Measurements from ENCODE around the gene LRRC14B.
"Not testable (repeated sequence)": the region's sequence is repeated elsewhere in the genome, so short reads cannot be mapped to it uniquely, and the experiment has no call there.

Gene LRRC14B

DNA sequence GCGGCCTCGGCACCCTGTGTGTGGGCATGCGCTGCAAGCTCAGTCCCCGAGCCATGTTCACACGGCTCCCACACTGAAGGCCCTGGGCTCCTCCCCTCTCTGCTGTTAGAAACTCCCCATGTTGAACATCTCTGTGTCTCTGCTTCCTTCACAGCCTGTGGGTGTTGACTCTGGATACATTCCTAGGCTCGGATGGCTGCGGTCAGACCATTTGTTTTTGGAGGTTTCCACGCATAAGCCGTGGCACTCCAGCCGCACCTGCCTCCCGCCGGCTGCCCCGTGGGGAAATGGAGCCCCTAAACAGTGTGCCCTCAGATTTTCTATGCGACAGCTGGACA is 31.2 kb upstream of the LRRC14B start:
- DNase-seq (ENCODE audit: low read depth in 3 of 3), result no peak

DNA sequence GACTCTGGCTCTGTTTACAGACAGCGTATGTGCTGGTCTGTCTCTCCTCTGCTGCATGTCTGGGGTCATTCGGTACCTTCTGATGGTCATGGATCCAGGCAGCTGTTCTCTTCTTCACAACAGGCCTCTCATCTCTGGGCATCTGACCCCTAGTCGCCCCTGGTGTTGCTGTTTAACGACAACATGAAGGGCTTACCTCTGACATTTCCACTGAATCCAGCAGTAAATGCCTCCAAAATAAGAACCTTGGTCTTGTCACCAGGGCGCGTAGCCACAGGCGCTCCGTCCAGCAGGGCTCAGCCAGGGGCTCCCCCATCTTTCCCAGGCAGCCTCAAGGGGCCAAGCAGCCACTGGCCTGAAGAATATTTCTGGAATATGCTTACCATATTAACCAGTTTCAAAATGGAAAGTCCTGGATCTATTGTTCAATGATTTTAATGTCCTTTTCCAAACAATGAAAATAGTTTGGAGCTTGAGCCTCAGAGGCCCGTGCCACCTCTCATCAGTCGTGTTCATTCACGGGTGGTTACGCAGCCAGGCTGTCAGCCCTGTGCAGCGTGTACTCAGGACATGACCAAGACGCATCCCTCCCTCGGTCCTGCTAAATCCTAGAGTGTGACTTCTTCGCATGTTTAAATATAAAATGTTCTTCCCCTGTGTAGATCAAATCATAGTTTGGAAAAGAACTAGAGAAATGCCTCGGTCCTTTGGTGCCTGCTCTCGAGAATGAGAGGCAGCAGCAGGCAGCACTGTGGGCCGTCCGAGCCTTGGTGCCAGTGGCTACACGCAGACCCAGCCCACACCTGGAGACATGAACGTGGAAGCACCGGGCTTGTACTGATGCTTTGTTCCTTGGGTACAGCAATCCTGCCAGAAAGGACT is 30.1 kb upstream of the LRRC14B start:
- no peak for DNase-seq (ENCODE audit: low read depth in 3 of 3)

DNA sequence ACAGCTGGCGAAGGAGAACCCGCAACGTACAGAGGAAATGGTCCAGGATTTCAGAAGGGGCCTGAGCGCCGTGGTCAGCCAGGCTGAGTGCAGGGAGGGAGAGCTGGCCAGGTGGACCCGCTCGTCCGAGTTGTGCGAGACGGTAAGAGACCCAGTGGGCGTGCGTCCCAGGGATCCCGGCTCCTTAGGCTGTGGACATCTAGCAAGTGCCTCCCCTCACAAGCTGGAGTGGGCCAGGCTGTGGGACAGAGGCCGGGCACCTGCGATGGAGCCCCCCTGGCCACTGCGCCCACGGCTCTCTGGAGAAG is 29.5 kb upstream of the LRRC14B start:
- DNase-seq (ENCODE audit: low read depth in 3 of 3), result no peak

DNA sequence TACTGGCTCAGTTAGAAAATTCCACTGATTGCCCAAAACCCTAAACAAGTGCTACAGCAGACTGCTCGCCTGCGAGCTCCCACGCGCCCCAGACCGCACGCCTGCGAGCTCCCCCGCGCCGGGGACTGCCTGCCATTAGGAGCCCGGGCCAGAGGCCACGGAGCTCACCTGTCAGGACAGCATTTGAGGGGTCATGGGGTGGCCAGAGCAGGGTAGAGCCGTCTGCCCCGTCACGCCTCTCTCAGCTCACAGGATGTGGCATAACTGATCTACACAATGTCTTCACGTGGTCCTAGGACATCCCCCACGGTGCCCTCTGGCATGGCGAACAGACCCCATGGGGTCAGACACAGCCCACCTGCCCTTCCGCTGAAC is 29.1 kb upstream of the LRRC14B start:
- no peak for DNase-seq (ENCODE audit: low read depth in 3 of 3)

DNA sequence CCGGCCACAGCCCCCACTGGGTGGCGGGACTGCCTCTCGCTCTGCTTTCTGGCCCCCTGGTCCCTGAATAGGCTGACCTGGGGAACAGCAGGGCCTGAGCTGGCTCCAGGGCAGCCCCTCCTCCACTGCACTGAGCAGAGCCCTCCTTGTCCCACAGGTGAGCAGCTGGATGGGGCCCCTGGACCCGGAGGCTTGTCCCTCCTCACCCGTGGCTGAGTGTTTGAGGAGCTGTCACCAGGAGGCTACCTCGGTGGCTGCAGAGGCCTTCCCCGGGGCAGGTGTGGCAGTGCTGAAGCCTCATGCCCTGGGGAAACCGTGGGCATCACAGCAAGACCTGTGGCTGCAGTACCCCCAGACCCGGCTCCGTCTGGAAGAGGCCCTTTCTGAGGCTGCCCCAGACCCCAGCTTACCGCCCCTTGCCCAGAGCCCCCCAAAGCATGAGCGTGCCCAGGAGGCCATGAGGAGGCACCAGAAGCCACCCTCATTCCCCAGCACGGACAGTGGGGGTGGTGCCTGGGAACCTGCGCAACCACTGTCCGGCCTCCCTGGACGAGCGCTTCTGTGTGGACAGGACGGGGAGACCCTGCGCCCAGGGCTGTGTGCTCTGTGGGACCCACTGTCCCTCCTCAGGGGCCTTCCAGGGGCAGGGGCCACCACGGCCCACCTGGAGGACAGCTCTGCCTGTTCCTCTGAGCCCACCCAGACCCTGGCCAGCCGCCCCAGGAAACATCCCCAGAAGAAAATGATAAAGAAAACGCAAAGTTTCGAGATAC is 28.5 kb upstream of the LRRC14B start:
- no peak for DNase-seq (ENCODE audit: low read depth in 3 of 3)

DNA sequence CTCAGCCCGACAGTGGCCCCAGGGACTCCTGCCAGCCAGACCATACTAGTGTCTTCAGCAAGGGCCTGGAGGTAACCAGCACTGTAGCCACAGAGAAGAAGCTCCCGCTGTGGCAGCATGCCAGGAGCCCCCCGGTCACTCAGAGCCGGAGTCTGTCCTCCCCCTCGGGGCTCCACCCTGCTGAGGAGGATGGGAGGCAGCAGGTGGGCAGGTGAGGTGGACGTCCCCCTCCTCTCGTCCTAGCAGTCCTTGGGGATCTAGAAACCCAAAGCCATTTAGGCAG is 28.0 kb upstream of the LRRC14B start:
- no peak for DNase-seq (ENCODE audit: low read depth in 3 of 3)

DNA sequence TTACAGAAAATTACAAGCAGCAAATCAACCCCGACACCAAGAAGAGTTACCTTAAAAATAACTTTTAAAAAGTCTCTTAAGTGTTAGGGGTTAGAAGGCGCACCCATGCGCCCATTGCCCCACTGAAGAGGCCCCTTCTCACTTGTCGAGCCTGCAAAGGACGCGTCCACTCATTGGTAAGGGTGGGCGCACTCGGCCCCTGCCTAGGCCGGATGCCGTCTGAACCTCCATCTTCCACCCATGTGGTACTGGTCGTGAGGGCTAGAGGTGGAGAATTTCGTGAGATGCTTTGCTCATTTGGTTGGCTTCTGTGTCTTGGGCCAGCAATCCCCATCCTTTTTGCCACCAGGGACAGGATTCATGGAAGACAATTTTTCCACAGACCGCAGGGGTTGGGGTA is 27.5 kb upstream of the LRRC14B start:
- DNase-seq (ENCODE audit: low read depth in 3 of 3), result no peak

DNA sequence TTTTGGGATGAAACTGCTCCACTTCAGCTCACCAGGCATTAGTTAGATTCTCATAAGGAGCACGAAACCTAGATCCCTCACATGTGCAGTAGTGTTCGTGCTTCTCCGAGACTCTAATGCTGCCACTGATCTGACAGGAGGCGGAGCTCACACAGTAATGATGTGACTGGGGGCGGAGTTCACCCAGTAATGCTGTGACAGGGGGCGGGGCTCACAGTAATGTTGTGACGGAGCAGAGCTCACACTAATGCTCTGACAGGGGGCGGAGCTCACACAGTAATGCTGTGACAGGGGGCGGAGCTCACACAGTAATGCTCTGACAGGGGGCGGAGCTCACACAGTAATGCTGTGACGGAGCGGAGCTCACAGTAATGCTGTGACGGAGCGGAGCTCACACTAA is 27.1 kb upstream of the LRRC14B start:
- no peak for DNase-seq (ENCODE audit: low read depth in 3 of 3)

DNA sequence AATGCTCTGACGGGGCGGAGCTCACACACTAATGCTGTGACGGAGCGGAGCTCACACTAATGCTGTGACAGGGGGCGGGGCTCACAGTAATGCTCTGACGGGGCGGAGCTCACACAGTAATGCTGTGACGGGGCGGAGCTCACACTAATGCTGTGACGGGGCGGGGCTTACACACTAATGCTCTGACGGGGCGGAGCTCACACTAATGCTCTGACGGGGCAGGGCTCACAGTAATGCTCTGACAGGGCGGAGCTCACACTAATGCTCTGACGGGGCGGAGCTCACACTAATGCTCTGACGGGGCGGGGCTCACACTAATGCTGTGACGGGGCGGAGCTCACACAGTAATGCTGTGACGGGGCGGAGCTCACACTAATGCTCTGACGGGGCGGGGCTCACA is 26.5 kb upstream of the LRRC14B start:
- not testable (repeated sequence) for DNase-seq (ENCODE audit: low read depth in 3 of 3)

DNA sequence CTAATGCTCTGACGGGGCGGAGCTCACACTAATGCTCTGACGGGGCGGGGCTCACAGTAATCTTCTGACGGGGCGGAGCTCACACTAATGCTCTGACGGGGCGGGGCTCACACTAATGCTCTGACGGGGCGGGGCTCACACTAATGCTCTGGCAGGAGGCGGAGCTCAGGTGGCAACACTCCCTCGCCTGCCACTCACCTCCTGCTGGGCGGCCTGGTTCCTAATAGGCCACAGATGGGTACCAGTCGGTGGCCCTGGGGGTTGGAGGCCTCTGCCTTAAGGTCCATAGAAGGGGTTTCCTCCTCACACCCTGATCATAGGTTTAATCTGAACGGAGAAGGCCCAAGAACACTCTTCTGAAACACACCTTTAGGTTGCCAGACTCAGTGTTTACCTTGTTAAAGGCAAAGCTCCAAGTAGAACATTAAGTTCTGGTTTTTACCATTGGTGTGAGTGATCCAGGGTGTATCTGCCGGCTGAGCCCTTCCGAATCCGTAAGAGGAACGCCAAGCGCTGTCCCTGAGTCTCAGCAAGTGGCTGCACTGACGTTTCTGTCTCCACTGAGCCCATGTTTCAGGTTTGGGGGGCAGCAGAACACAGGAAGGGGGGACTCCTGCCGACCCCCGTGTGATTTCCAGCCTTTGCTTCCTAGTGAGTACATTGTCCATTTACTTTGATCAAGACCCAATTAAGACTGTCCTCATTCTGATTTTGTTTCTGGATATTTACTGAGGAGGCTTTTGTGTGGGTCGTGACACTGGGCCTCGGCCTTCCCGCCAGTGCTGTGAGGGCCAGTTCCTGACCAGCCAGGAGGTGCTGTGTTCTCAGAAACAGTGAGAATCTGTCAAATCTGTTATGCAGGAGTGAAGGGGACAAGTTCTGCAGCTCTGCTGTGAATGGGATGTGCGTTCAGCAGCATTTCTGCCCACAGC is 24.6 kb upstream of the LRRC14B start:
- no peak for DNase-seq (ENCODE audit: low read depth in 3 of 3)

DNA sequence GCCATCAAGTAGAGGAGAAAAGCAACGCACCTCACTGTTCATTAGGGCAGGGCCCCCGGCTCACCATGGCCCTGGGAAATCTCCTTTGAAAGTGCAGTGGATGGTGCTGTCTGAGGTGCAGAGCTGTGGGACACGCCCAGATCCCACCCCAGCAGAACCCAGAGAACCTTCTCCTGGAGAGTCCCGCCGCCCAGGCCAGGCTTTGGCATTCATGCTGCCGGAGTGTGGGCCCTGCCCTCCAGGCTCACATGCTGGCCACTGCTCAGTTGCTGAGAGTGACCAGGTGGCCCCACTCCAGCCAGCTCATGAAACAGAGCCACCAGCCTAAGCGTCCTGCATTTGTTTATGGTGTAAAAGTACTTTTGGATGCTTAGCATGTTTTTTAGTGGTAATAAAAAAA is 23.8 kb upstream of the LRRC14B start:
- no peak for DNase-seq (ENCODE audit: low read depth in 3 of 3)

DNA sequence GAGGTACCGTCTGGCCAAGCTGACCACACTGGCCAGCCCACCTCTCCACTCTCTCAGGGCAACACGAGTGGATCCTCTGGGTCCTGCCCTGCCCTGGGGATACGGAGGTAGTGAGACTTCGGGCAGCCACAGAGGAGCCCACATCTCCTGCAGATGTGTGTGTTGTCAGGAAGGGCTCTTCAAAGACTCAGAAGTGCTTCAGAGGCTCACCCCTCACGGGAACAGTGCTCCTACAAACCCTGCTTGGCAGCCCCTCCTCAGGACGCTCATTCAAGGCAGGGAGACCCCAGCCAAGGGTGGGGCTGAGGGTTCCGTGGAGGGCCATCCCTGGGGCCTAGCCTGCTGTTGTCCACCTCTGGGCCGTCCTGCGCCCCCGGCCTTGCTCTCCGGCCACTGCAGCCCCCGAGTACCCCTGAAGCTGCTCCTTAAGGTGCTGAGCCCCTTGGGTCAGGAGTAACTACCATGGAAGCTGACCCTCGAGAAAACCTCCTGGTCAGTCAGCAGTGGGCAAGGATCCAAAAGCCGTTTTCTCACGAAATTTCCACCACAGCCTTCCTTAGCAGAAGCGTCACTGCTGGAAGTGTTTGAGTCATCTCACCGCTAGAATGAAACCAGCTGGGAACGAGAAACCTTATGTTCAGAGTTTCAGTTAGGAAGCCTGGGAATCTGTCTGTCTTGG is 23.2 kb upstream of the LRRC14B start:
- DNase-seq (ENCODE audit: low read depth in 3 of 3), result no peak

DNA sequence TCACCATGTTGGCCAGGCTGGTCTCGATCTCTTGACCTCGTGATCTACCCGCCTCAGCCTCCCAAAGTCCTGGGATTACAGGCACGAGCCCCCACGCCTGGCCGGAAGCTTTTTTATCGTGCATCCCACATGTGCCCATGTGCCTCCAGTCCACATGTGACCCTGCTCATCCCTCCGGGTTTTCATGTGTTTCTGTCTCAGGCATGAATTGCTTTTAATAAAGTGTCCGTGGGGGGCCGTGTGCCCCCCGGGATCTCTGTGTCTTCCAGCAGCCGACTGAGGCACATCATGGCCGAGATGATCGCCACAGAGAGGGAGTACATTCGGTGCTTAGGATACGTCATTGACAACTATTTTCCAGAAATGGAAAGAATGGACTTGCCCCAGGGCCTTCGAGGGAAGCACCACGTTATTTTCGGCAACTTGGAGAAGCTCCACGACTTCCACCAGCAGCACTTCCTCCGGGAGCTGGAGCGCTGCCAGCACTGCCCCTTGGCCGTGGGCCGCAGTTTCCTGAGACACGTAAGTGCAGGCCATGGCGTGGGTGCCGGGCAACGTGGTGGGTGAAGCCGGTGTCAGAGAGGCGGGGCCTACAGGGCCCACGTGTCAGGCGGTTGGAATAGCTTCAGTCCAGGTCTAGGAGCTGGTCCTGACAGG is 22.1 kb upstream of the LRRC14B start:
- DNase-seq (ENCODE audit: low read depth in 3 of 3), result no peak

DNA sequence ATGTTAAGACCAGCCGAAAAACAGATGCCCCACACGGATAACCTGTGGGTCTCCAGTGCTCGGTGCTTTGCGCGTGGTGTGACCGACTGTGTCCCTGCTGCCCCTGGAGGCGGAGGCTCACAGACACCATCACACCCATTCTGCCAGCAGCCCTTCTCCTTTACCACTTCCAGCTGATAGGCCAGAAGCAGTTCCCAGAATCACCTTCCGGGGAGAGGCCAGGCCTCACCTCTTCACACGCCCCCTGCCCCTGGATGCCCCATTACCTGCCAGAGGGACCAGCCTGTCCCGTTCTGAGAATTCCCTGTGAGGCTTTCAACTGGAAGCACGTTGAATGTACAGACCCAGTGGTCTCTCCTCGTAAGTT is 21.6 kb upstream of the LRRC14B start:
- DNase-seq (ENCODE audit: low read depth in 3 of 3), result no peak

DNA sequence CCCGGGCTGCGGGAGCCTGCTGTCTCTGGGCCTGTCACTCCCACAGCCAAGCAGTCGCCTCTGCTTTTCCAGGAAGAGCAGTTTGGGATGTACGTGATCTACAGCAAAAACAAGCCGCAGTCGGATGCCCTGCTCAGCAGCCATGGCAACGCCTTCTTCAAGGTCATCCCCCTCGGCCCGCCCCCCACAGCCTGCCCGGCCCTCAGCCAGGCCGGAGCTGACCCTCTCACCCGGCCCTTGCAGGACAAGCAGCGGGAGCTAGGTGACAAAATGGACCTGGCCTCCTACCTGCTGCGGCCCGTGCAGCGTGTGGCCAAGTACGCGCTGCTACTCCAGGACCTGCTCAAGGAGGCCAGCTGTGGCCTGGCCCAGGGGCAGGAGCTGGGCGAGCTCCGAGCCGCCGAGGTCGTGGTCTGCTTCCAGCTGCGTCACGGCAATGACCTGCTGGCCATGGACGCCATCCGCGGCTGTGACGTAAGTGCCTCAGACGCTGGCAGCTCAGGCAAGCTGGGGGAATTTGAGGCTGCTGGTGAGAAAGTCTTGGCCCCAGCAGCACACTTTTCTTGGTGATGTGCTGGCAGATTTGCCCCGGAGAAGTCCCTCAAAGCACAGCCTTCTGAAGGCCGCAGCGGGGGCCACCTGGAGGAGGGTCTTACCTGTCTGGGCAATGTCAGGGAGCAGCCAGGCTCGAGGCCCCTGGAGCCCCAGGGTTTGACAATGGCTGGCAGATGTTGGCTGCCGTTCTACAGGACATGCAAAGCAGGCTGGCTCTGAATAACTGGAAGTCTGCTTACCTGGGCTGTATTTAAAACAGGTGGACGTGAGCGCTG is 20.1 kb upstream of the LRRC14B start:
- DNase-seq (ENCODE audit: low read depth in 3 of 3), result no peak

DNA sequence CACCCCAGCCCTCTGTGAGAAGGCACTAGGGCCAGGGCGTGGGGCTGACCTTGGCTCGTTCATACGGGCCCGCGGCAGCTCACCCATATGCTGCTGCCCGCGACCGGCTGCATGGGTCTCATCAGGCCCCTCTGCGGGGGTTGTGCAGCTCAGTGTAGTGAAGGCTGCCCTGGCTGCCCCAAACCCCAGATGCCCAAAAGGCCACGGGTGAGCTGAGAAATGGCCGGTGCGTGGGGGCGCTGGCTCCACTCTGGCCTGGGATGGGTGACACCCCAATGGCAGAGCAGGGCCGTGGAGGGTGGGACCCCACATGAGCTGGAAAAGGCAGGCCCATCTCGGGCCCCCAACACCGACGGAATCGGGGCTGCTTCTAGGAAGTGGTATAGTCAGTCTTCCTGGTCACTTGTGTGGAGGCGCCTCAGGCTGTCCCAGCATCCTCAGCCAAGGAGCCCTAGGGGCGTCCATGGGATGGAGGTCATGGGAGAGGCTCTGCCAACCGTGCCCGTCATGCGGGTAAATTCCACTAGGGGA is 19.4 kb upstream of the LRRC14B start:
- no peak for DNase-seq (ENCODE audit: low read depth in 3 of 3)

DNA sequence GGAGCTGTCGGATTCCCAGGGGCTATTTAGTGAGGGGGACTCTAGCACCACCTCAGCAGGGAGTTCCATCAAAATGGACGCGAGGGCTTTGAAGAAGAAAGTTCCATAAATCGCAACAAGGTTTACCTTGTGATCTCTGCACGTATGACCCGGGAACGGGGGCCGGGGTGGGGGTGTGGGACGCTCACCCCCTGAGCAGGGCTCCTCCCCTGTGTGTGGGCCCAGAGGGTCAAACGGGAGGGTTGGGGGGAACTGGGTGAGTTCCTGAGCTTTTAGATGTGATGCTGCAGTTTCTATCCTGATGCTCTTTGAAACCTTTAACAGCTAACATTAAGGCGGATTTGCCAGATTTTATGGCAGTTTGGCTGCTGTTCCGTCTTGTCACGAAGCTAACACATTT is 18.9 kb upstream of the LRRC14B start:
- DNase-seq (ENCODE audit: low read depth in 3 of 3), result no peak

DNA sequence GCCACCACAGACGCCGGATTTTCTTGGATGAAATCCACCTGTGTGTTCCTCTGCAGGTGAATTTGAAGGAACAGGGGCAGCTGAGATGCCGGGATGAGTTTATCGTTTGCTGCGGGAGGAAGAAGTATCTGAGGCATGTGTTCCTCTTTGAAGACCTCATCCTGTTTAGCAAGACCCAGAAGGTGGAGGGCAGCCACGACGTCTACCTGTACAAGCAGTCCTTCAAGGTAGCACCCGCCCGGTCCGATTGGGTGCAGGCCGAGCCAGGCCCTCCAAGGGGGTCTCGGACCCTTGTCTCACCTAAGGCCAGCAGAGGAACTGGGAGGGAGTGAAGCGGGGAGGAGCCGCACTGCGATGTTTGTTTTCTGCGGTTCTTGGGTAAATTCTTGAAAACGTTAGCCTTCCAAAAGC is 18.4 kb upstream of the LRRC14B start:
- no peak for DNase-seq (ENCODE audit: low read depth in 3 of 3)

DNA sequence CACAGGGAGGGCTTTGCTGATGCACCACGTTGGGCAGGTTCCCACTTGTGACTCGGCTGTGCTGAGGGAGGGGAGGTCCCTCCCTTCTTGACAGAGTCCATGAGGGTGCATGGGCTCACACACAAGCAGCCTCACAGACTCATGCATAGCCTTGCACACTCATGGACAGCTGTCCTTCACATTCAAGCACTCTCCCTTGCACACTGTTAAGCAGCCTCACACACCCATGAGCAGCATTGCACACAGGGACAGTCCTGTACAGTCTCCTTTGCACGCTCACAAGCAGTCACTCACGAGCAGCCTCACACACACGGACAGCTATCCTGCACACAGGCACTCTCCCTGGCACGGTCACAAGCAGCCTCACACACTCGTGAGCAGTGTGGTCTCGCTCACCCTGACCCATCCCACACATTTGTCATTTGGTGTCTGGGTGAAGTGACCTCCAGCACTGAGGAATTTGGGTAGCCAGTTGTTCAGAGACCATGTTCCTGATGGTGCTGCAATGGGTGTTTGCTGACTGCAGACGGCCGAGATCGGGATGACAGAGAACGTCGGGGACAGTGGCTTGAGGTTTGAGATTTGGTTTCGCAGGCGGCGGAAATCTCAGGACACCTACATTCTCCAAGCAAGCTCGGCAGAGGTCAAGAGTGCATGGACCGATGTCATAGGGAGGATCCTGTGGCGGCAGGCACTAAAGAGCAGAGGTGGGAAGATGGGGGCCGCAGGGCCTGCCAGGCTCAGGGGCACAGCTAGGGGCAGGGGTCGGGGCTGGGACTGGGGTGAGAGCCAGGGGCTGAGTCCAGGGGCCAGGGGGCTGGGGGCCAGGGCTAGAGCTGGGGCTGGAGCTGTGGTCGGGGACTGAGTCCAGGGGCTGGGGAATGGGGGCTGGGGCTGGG is 17.7 kb upstream of the LRRC14B start:
- DNase-seq (ENCODE audit: low read depth in 3 of 3), result no peak

DNA sequence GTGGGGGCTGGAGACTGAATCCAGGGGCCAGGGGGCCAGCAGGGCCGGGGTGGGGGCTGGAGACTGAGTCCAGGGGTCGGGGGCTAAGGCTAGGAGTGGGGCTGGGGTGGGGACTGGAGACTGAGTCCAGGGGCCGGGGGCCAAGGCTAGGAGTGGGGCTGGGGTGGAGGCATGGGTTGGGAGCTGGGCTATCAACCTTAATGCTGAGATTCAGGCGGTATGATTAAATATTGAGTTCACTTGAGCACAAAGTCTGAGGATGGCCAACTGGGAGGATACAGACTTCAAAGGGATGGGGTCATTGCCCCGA is 17.0 kb upstream of the LRRC14B start:
- DNase-seq (ENCODE audit: low read depth in 3 of 3), result no peak
